ENCODE data around the gene ALKBH3.
A peak's percentile ranks its signal among the peaks of the same experiment; 100 is the strongest.

ALKBH3 gene

DNA sequence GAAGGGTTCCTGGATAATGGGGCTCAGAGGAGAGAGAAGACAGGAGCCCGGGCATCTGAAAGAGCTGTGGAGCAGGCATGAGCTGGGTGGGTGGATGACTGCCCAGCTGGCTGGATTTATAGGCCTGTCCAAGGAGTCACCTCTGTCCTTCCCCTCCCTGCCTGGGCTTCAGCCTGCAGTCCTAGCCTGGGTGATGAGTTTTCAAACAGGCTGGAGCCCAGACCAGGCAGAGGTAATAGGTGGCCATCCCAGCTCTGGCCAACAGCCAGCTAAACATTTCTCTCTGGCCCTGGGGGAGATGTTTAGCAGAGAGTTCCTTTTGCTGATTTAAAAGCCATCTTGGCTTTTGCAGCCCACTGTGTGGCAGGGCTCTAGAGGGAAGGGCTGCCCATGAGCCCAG is 67.2 kb downstream of the ALKBH3 start:
- Mint-ChIP-seq H3K36me3 (ENCODE audit: low read depth) (no peaks in the 10 kb centered on the region), H3K4me1 (peaks cover 45% of the 10 kb centered on the region), H3K4me3 (no peak overlapping the region), H3K27me3 (ENCODE audit: low read depth, poor library complexity) (peaks cover 72% of the 10 kb centered on the region), H3K27ac (no peak overlapping the region), H3K9me3 (no peaks in the 10 kb centered on the region)
- TF ChIP-seq, protein P1, sequence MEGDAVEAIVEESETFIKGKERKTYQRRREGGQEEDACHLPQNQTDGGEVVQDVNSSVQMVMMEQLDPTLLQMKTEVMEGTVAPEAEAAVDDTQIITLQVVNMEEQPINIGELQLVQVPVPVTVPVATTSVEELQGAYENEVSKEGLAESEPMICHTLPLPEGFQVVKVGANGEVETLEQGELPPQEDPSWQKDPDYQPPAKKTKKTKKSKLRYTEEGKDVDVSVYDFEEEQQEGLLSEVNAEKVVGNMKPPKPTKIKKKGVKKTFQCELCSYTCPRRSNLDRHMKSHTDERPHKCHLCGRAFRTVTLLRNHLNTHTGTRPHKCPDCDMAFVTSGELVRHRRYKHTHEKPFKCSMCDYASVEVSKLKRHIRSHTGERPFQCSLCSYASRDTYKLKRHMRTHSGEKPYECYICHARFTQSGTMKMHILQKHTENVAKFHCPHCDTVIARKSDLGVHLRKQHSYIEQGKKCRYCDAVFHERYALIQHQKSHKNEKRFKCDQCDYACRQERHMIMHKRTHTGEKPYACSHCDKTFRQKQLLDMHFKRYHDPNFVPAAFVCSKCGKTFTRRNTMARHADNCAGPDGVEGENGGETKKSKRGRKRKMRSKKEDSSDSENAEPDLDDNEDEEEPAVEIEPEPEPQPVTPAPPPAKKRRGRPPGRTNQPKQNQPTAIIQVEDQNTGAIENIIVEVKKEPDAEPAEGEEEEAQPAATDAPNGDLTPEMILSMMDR (IDR thresholded peaks at IDR 0.05) = no peak
- DNase-seq = peak; percentile 33

DNA sequence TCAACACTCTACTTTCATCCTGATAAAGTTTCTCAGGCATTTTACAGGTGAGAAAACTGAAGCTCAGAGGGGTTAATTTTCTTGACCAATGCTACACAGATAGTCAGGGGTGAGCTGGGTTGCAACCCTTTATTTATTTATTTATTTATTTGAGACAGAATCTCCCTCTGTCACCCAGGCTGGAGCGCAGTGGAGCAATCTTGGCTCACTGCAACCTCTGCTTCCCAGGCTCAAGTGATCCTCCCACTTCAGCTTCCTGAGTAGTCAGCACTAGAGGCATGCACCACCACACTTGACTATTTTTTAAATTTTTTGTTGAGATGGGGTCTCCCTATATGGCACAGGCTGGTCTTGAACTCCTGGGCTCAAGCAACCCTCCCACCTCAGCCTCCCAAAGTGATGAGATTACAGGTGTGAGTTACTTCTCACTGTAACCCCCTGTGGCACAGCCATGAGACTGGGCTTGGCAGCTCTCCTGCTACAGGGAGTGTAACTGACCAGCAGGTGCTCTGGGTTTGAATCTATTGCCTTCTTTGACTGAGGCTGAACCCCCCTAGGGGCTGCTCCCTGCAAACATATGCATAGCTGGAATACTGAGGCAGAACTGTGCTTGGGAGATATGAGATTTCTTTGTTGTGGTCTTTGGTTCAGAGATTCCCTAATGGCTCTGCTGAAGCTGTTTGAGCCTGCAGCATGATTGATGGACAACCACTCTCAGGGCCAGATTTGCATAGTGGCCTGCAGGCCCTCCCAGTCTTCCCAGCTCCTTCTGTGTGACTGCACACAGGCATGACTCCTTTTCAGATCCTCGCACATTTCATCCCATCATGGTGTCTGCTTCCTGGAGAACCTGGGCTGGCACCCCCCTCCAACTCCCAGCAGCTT is 68.0 kb downstream of the ALKBH3 start:
- TF ChIP-seq, protein P1 (IDR thresholded peaks at IDR 0.05) = no peak
- Mint-ChIP-seq H3K4me3 (no peak overlapping the region), H3K27ac (no peak overlapping the region), H3K36me3 (ENCODE audit: low read depth) (no peaks in the 10 kb centered on the region), H3K9me3 (no peaks in the 10 kb centered on the region), H3K4me1 (peaks cover 41% of the 10 kb centered on the region), H3K27me3 (ENCODE audit: low read depth, poor library complexity) (peaks cover 67% of the 10 kb centered on the region)
- peak; percentile 25 for DNase-seq

DNA sequence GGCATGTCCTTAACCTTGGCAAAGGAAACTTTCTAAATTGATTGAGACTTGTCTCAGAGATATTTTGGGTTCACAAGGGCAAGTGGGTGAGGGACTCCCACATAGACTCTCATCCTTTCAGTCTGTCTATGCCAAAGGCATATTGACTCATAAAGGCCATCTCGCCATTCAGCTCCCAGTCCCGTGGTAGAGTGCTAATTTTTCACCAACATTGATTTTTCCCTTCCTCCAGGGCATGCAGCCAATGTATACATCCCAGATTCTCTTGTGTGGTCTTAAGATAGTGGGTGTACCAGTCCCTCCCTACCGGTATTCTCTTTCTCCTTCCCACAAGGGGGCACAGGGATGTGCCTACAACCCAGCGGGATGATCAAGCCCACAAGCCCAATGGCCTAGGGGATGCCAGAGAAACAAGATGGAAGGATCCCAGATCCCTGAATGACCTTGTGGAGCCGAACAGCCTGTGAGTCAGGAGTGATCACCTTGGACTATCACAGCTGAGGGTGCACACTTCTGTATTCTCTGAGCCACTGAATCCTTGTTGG is 69.8 kb downstream of the ALKBH3 start:
- Mint-ChIP-seq H3K4me1 (peaks cover 33% of the 10 kb centered on the region), H3K27me3 (ENCODE audit: low read depth, poor library complexity) (peaks cover 63% of the 10 kb centered on the region), H3K36me3 (ENCODE audit: low read depth) (no peaks in the 10 kb centered on the region), H3K27ac (no peak overlapping the region), H3K4me3 (no peak overlapping the region), H3K9me3 (no peaks in the 10 kb centered on the region)
- TF ChIP-seq, protein P1 (IDR thresholded peaks at IDR 0.05) = no peak
- DNase-seq = no peak

DNA sequence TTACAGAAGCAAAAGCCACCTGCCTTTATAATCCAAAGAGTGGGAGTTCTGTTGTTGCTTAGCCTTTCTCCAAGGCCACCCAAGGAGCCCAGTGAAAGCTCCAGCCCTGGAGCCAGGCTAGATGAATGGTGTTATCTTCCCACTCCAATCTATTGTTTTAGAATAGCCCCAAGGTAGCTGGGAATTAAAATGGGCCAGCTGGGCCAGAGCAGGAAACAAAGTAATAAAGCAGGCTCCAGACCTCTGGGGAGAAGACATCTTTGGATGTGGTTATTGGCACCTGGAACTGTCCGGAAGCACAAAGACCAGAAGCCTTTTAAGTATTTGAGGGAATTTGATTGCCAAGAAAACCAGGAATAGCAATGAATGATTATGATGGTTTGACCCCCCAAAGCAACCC is 70.6 kb downstream of the ALKBH3 start:
- no peak overlapping the region for H3K4me3 Mint-ChIP-seq
- no peaks in the 10 kb centered on the region for H3K9me3 Mint-ChIP-seq
- peaks cover 56% of the 10 kb centered on the region for H3K27me3 Mint-ChIP-seq (ENCODE audit: low read depth, poor library complexity)
- no peak overlapping the region for H3K27ac Mint-ChIP-seq
- DNase-seq = no peak
- TF ChIP-seq, protein P1 (IDR thresholded peaks at IDR 0.05) = no peak
- H3K36me3 Mint-ChIP-seq (ENCODE audit: low read depth) = no peaks in the 10 kb centered on the region
- peaks cover 33% of the 10 kb centered on the region for H3K4me1 Mint-ChIP-seq

DNA sequence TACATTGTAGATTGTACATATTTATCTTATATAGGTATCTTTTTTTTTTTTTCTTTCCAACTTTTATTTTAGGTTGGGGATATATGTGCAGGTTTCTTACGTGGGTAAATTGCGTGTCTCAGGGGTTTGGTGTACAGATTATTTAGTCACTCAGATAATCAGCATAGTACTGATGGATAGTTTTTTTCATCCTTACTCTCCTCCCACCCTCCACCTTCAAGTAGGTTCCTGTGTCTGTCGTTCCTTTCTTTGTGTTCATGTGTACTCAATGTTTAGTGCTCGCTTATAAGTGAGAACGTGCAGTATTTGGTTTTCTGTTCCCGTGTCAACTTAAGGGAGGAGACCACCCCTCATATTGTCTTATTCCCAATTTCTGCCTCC is 71.4 kb downstream of the ALKBH3 start:
- Mint-ChIP-seq H3K36me3 (ENCODE audit: low read depth) (no peaks in the 10 kb centered on the region), H3K4me1 (peaks cover 27% of the 10 kb centered on the region), H3K27me3 (ENCODE audit: low read depth, poor library complexity) (peaks cover 53% of the 10 kb centered on the region), H3K9me3 (no peaks in the 10 kb centered on the region), H3K27ac (no peak overlapping the region), H3K4me3 (no peak overlapping the region)
- TF ChIP-seq, protein P1 (IDR thresholded peaks at IDR 0.05) = no peak
- DNase-seq = no peak
